Mucosa of rectum (tissue), 2 donors: ENCODE measurements around the gene BRD2.
A peak's percentile ranks its signal among the peaks of the same experiment; 100 is the strongest.

Experiments
- H3K27ac ChIP-seq, 2 donors: one replicate each; pipeline ENCODE4 v1.7.0; 2013; ENCODE audit warnings: inconsistent platforms in 2 of 2, low read depth in 2 of 2, low read length in 2 of 2
- H3K27me3 ChIP-seq, 2 donors: one replicate each; pipeline ENCODE4 v1.7.0; 2013; ENCODE audit warnings: low read length in 2 of 2; ENCODE audit not compliant: control insufficient read depth in 2 of 2, insufficient read depth in 2 of 2
- H3K36me3 ChIP-seq, 2 donors: one replicate each; pipeline ENCODE4 v1.7.0; 2013; ENCODE audit warnings: low read length in 2 of 2; ENCODE audit not compliant: control insufficient read depth in 2 of 2, insufficient read depth in 2 of 2
- H3K4me1 ChIP-seq, 2 donors: one replicate each; pipeline ENCODE4 v1.7.0; 2013; ENCODE audit warnings: low read length in 2 of 2, mild to moderate bottlenecking in 1 of 2; ENCODE audit not compliant: control insufficient read depth in 2 of 2, insufficient read depth in 2 of 2
- H3K4me3 ChIP-seq, 2 donors: one replicate each; pipeline ENCODE4 v1.7.0; 2013; ENCODE audit warnings: low read length in 2 of 2
- H3K9ac ChIP-seq, 2 donors: one replicate each; pipeline ENCODE4 v1.7.0; 2013; ENCODE audit warnings: low read length in 2 of 2, low read depth in 1 of 2, mild to moderate bottlenecking in 1 of 2
- H3K9me3 ChIP-seq, 2 donors: one replicate each; pipeline ENCODE4 v1.7.0; 2013; ENCODE audit warnings: low read length in 2 of 2; ENCODE audit not compliant: control insufficient read depth in 2 of 2
- donor health status: healthy.
- donor health status: Normal muscosa, but diverticular disease.

BRD2 gene

DNA sequence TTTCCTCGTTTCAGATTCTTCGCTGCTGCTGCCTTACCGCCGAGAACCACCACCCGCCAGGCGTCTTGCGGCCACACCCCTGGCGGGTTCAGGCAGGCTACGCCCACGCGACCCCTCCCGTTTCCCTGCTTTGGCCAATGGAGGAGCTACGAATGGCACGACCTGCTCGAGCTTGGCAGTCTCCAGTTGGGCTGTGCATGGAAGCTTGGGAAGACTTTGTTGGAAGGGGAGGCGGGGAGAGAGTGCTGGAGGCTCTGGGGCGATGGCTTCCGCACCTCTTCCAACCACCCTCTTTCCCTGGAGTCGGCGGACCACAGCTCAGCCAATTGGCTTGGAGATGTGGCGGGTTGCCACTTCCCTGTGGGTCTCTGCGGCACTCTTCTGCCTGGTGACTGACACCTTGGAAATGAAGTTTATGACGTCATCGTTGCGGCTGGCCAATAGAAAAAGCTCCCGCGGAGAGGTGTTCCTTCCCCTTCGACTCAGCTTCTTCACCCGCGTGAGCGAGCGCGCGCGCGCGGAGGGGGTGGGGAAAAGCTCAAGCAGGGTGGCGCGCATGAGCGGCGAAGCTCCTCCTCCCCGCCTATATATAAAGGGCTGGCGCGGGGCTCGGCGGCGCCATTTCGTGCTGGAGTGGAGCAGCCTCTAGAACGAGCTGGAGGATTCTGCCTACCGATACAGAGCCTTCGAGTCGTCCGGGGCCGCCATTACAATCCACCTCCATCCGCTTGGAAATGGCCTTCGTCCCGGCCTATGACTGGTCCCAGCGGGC lies 3.4 kb downstream of the BRD2 start:
- Histone ChIP-seq H3K9me3 (no peaks in the 10 kb centered on the region), H3K27ac (peak overlapping the region; percentile 100), H3K27me3 (no peaks in the 10 kb centered on the region), H3K9ac (peak overlapping the region; percentile 100), H3K4me1 (peaks cover 34 to 45% of the 10 kb centered on the region in 2 donors), H3K4me3 (peak overlapping the region; percentile 90 to 98), H3K36me3 (peaks cover 32 to 34% of the 10 kb centered on the region in 2 donors)

DNA sequence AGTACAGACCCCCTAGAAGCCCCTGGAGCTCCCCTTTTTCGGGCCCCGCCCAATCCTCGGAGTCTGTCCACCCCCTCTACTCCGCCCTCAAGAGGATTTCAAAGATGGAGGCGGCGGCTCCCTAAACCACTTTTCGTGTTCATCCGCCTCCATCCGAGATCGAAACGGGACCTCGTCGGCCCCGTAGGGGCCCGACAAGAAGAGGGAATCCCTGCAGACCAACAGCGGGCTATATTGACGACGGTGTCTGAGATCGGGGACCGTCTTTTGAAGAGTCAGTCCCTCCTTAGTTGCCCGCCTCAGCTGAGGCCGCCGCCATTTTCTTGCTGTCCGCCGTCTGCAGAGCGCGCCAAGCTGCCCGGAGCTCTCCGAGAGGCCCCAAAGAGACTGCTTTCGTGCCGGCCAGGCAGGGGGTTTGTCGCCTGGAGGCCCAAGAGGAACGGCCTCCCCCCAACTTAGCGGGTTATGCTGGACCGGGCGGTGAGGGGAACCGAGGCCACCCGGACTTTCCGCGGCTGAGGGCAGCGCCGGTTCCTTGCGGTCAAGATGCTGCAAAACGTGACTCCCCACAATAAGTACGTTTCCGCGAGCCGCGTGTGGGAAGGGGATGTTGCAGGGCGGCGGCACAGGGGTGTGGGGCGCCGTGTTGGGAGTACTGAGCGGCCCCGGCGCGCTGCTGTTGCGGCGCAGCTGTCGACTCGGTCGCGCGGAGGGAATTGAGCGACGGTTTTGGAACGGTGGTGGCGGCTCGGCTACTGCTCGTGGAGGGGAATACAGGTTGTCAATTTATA lies 4.2 kb downstream of the BRD2 start:
- Histone ChIP-seq H3K4me1 (peaks cover 38 to 45% of the 10 kb centered on the region in 2 donors), H3K27ac (peak overlapping the region; percentile 85 to 100), H3K9ac (peak overlapping the region; percentile 86 to 93), H3K4me3 (peak overlapping the region; percentile 84 to 90), H3K27me3 (no peaks in the 10 kb centered on the region), H3K9me3 (no peaks in the 10 kb centered on the region), H3K36me3 (peaks cover 40 to 42% of the 10 kb centered on the region in 2 donors)

DNA sequence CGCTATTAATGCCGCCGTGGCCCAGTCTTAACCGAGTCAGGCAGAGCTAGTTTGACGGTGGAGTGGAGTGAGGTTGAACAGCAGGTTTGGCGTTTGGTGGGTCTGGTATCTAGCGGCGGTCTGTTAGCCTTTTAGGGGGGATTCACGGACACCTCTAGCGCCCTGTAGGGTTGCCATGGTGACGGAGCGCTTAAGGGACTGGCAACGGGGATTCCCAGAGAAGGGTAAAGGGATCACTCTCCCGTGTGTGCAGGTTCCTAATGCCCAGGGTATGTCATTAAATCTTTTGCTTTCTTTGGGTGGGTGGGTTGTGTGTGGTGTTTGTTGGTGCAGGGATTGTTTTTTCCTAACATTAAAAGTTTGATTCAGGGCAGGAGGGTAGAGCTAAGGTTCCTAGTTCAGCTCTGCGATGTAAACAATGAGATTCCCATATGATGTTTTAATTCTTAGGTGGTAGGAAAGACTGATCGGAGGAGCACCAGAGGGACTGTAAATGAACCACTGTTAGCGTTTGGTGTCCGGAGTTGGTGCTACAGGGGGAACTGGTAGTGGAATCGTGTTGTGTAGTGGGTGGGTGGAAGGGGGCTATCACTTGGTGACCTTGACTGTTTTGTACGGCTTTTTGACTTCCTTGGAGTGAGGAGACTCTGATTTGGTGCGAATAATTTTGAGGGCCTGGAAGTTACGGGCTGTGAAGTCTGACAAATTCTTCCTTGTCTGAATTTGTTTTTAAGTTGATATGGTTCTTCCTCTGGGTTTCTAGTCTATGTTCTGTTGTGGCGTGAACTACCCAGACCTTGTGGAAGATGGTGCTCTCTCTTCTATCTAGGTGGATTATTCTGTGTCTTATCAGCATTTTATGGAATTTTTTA lies 5.0 kb downstream of the BRD2 start:
- Histone ChIP-seq H3K36me3 (peaks cover 48 to 50% of the 10 kb centered on the region in 2 donors), H3K4me3 (peak overlapping the region; percentile 84 to 90), H3K9me3 (no peaks in the 10 kb centered on the region), H3K9ac (peak overlapping the region; percentile 86 to 93), H3K27ac (peak overlapping the region; percentile 85 to 100), H3K4me1 (peaks cover 43 to 53% of the 10 kb centered on the region in 2 donors), H3K27me3 (no peaks in the 10 kb centered on the region)

DNA sequence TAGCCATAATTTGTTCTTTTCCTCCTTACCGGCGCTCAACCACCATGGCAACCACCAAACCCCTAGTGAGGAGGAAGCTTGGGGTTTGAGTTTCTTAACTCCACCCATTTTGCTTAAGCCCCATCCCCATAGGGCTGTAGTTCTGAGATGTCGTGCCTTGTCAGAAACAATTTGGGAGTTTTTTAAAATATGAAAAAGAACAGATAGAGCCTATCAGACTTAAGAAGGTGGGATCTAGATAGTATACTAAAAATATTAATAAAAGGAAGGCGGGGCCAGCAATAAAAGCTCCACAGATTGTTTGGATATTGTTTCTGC lies 5.6 kb downstream of the BRD2 start:
- peak overlapping the region in 1 of 2 donors; percentile 100 for H3K27ac ChIP-seq
- peak overlapping the region; percentile 86 to 93 for H3K9ac ChIP-seq
- no peaks in the 10 kb centered on the region for H3K27me3 ChIP-seq
- peaks cover 43 to 55% of the 10 kb centered on the region in 2 donors for H3K4me1 ChIP-seq
- H3K9me3 ChIP-seq = no peaks in the 10 kb centered on the region
- peak overlapping the region; percentile 84 to 90 for H3K4me3 ChIP-seq
- peaks cover 52 to 56% of the 10 kb centered on the region in 2 donors for H3K36me3 ChIP-seq

DNA sequence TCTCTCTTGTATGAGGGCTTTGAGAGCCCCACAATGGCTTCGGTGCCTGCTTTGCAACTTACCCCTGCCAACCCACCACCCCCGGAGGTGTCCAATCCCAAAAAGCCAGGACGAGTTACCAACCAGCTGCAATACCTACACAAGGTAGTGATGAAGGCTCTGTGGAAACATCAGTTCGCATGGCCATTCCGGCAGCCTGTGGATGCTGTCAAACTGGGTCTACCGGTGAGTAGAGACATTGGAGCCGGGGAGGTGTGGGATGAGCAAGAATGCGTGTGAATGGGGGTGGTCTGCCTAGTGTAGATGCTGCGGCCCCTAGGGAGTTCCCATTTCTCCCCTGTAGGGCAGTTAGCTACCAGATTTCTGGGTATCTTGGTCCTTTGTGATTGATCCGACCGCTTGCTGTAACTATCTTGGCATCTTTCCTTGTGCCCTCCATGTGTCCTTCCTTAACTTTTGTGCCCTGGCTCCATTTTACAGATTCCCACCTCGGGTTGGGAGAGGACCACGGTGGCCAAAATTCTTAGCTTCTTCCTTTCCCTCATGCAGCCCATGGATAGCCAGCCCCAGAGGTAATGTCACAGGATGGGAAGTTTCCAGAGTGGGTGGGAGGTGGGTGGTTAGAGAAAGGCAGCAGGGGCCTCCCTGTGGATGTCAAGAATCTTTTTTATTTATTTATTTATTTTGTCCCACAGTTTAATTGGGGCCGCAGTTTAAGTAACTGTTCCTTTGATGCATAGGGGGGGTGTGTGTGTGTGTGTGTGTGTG lies 6.3 kb downstream of the BRD2 start:
- H3K27me3 ChIP-seq = no peaks in the 10 kb centered on the region
- peak overlapping the region; percentile 69 to 93 for H3K9ac ChIP-seq
- peaks cover 59 to 63% of the 10 kb centered on the region in 2 donors for H3K36me3 ChIP-seq
- peak overlapping the region; percentile 84 to 90 for H3K4me3 ChIP-seq
- peaks cover 43 to 55% of the 10 kb centered on the region in 2 donors for H3K4me1 ChIP-seq
- no peak overlapping the region for H3K27ac ChIP-seq
- H3K9me3 ChIP-seq = no peaks in the 10 kb centered on the region

DNA sequence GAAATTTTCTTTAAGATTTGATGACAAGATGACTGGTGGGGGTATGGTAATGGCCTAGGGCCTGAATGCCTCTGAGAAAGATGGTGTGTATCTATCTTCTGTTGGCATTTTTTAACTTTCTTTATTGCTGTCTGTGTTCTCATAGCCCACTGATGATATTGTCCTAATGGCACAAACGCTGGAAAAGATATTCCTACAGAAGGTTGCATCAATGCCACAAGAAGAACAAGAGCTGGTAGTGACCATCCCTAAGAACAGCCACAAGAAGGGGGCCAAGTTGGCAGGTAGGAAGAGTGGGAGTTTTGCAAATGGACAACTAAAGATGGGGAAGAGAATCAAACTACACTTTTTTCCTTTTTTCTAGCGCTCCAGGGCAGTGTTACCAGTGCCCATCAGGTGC lies 7.5 kb downstream of the BRD2 start:
- Histone ChIP-seq H3K9me3 (no peaks in the 10 kb centered on the region), H3K4me3 (peak overlapping the region in 1 of 2 donors; percentile 15), H3K36me3 (peaks cover 71 to 75% of the 10 kb centered on the region in 2 donors), H3K27me3 (no peaks in the 10 kb centered on the region), H3K27ac (no peak overlapping the region), H3K9ac (peak overlapping the region in 1 of 2 donors; percentile 17), H3K4me1 (peaks cover 47 to 55% of the 10 kb centered on the region in 2 donors)

DNA sequence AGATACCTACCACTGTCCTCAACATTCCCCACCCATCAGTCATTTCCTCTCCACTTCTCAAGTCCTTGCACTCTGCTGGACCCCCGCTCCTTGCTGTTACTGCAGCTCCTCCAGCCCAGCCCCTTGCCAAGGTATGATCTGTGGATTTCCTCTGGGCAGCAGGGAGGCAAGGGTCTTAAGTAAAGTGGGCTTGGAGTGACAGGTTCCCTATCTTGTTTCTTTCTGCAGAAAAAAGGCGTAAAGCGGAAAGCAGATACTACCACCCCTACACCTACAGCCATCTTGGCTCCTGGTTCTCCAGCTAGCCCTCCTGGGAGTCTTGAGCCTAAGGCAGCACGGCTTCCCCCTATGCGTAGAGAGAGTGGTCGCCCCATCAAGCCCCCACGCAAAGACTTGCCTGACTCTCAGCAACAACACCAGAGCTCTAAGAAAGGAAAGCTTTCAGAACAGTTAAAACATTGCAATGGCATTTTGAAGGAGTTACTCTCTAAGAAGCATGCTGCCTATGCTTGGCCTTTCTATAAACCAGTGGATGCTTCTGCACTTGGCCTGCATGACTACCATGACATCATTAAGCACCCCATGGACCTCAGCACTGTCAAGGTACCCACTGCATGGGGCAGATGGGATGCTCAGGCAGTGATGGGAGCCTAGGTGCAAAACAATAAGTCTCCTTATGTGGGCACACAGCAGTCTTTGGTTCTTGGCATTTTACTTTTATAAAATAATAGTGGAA lies 8.1 kb downstream of the BRD2 start:
- peaks cover 72 to 81% of the 10 kb centered on the region in 2 donors for H3K36me3 ChIP-seq
- peaks cover 46 to 50% of the 10 kb centered on the region in 2 donors for H3K4me1 ChIP-seq
- H3K4me3 ChIP-seq = peak overlapping the region; percentile 14 to 15
- H3K9me3 ChIP-seq = no peaks in the 10 kb centered on the region
- no peaks in the 10 kb centered on the region for H3K27me3 ChIP-seq
- no peak overlapping the region for H3K27ac ChIP-seq
- H3K9ac ChIP-seq = no peak overlapping the region

DNA sequence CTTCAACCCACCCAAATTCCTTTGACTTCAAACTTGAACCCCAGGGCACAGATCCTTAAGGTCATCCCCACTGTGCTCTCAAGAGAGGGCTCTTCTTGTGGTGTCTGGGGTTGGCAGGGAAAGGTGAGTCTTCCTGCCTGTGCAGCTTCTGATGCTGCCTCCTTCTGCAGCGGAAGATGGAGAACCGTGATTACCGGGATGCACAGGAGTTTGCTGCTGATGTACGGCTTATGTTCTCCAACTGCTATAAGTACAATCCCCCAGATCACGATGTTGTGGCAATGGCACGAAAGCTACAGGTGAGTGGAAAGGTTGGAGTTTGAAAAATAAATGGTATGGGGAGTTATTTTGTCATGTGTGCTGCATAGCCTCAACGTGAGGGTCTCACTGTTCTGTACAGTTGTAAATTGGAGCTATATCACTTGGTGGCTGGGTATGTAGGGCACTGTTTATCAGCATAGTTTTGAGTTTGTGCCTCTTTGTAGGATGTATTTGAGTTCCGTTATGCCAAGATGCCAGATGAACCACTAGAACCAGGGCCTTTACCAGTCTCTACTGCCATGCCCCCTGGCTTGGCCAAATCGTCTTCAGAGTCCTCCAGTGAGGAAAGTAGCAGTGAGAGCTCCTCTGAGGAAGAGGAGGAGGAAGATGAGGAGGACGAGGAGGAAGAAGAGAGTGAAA lies 9.0 kb downstream of the BRD2 start:
- H3K27ac ChIP-seq = no peak overlapping the region
- peak overlapping the region in 1 of 2 donors; percentile 10 for H3K9ac ChIP-seq
- peaks cover 72 to 86% of the 10 kb centered on the region in 2 donors for H3K36me3 ChIP-seq
- peak overlapping the region in 1 of 2 donors; percentile 42 for H3K4me3 ChIP-seq
- no peaks in the 10 kb centered on the region for H3K9me3 ChIP-seq
- H3K4me1 ChIP-seq = peaks cover 49 to 50% of the 10 kb centered on the region in 2 donors
- H3K27me3 ChIP-seq = no peaks in the 10 kb centered on the region
